NCI-H460 (cell line): ENCODE data around the gene TMEM237. TPM values are rescaled to one million over a fixed set of nuclear protein-coding genes. Genes with fewer than 3 reads are reported as not detected.

ENCODE experiments used
- small RNA-seq, 2 experiments: library from RNA; depleted of rRNA; stranded (forward); fragments of <200 nt; gene quantifications; one replicate each; pipeline ENCODE3, GENCODE V24; 2014
- total RNA-seq: library from RNA; depleted of rRNA; stranded (reverse); fragments of >200 nt; shearing (Covaris generic); gene quantifications from 2 replicates; pipeline ENCODE4 v1.2.3, GENCODE V29; 2014; rRNA removed

TMEM237 gene
- total RNA-seq, 1 experiment from 2014 or later = 35.0 TPM

Small RNA genes lying within 50 kb of the gene (small RNA-seq; reads per million reads assigned to genes)
- 0 reads per million in 2 experiments for gene RNU6-651P

Other genes with a start within 250 kb of the TMEM237 start
- 62.2 and 62.5 TPM in 2 replicates for gene TRAK2, start 192.0 kb downstream of the TMEM237 start, total RNA-seq
- 46.1 and 51.5 TPM in 2 replicates for gene STRADB, start 191.8 kb downstream of the TMEM237 start, total RNA-seq
- 0.52 and 1.3 TPM in 2 replicates for gene MPP4, start 55.1 kb upstream of the TMEM237 start, total RNA-seq
- gene ALS2, start 137.4 kb upstream of the TMEM237 start, total RNA-seq = 28.0 and 31.7 TPM in 2 replicates
- gene CDK15, start 163.0 kb upstream of the TMEM237 start, total RNA-seq = 0.06 TPM in 1 of 2 replicates, not detected in the other